Ishikawa (cell line): Measurements from ENCODE around the gene ACOT8.

Source experiments
- CEBPB ChIP-seq: IDR thresholded peaks from 2 replicates; pipeline ENCODE4 v1.6.1; 2012
- CREB1 ChIP-seq: IDR thresholded peaks from 2 replicates; pipeline ENCODE4 v1.6.1; 2012; ENCODE audit warnings: low read depth
- EGR1 ChIP-seq: IDR thresholded peaks from 2 replicates; pipeline ENCODE4 v1.6.1; 2012
- EP300 ChIP-seq: IDR thresholded peaks from 2 replicates; pipeline ENCODE4 v1.6.1; 2012; ENCODE audit warnings: borderline replicate concordance
- FOXM1 ChIP-seq: IDR thresholded peaks from 2 replicates; pipeline ENCODE4 v1.6.1; 2012; ENCODE audit warnings: low read depth, borderline replicate concordance
- MAX ChIP-seq: IDR thresholded peaks from 2 replicates; pipeline ENCODE4 v1.6.1; 2012
- NFIC ChIP-seq: IDR thresholded peaks from 2 replicates; pipeline ENCODE4 v1.6.1; 2012
- RAD21 ChIP-seq: IDR thresholded peaks from 2 replicates; pipeline ENCODE4 v1.6.1; 2012; ENCODE audit warnings: low read depth
- TAF1 ChIP-seq: IDR thresholded peaks from 2 replicates; pipeline ENCODE4 v1.6.1; 2012; ENCODE audit warnings: low read depth, mild to moderate bottlenecking
- TCF12 ChIP-seq: IDR thresholded peaks from 2 replicates; pipeline ENCODE4 v1.6.1; 2012; ENCODE audit warnings: low read depth
- TEAD4 ChIP-seq: IDR thresholded peaks from 2 replicates; pipeline ENCODE4 v1.6.1; 2012
- YY1 ChIP-seq: IDR thresholded peaks from 2 replicates; pipeline ENCODE4 v1.6.1; 2012; ENCODE audit warnings: low read depth
- ZBTB7A ChIP-seq: IDR thresholded peaks from 2 replicates; pipeline ENCODE4 v1.6.1; 2012; ENCODE audit warnings: low read depth
- TF ChIP-seq, protein P1 (sequence below): IDR thresholded peaks from 2 replicates; pipeline ENCODE4 v1.6.1; 2012; ENCODE audit warnings: low read depth, mild to moderate bottlenecking

DNA sequence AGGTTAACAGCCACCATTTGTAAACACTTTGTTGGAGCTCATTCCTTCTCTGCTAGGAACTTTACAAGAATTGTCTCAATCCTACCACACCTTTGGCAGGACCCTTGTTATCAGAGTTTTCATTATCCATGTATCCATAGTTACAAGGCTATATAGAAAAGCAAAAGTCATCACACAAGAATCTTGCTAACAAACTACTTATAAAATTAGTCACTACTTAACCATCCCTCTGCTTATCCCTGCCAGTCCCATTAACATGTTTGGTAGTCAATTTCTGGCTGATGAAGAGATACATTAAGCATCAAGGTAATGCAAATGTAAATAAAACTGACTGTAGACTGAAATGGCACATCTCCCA is 10.6 kb upstream of the ACOT8 start:
- TF ChIP-seq, protein P1, sequence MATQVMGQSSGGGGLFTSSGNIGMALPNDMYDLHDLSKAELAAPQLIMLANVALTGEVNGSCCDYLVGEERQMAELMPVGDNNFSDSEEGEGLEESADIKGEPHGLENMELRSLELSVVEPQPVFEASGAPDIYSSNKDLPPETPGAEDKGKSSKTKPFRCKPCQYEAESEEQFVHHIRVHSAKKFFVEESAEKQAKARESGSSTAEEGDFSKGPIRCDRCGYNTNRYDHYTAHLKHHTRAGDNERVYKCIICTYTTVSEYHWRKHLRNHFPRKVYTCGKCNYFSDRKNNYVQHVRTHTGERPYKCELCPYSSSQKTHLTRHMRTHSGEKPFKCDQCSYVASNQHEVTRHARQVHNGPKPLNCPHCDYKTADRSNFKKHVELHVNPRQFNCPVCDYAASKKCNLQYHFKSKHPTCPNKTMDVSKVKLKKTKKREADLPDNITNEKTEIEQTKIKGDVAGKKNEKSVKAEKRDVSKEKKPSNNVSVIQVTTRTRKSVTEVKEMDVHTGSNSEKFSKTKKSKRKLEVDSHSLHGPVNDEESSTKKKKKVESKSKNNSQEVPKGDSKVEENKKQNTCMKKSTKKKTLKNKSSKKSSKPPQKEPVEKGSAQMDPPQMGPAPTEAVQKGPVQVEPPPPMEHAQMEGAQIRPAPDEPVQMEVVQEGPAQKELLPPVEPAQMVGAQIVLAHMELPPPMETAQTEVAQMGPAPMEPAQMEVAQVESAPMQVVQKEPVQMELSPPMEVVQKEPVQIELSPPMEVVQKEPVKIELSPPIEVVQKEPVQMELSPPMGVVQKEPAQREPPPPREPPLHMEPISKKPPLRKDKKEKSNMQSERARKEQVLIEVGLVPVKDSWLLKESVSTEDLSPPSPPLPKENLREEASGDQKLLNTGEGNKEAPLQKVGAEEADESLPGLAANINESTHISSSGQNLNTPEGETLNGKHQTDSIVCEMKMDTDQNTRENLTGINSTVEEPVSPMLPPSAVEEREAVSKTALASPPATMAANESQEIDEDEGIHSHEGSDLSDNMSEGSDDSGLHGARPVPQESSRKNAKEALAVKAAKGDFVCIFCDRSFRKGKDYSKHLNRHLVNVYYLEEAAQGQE: no peak
- TF ChIP-seq EGR1 (no peak), CEBPB (no peak), MAX (no peak), RAD21 (no peak), TAF1 (no peak), ZBTB7A (no peak), EP300 (no peak), TCF12 (no peak), CREB1 (no peak), FOXM1 (no peak), TEAD4 (no peak), YY1 (no peak), NFIC (no peak)
